ENCODE data around the gene EEA1.

- TF ChIP-seq CTCF (IDR thresholded peaks at IDR 0.05) (no peak), POLR2A (IDR thresholded peaks at IDR 0.05) (no peak)
These were observed 159.8 kb downstream of the EEA1 start for GRCh38 chr12:92769124-92769901.

Measured in esophagus squamous epithelium (tissue), 4 donors.